HL-60 (cell line): Measurements from ENCODE around the gene FBLN5.

Experiments used
- CTCF ChIP-seq: IDR thresholded peaks from one replicate; pipeline ENCODE4 v1.5.1; 2011; ENCODE audit warnings: low read length, control low read depth, inconsistent platforms; ENCODE audit not compliant: insufficient read depth
- POLR2AphosphoS5 ChIP-seq: IDR thresholded peaks from 2 replicates; pipeline ENCODE4 v1.6.1; 2012; ENCODE audit warnings: low read depth
- SPI1 ChIP-seq: IDR thresholded peaks from 2 replicates; pipeline ENCODE4 v1.6.1; 2012; ENCODE audit warnings: low read depth, mild to moderate bottlenecking, borderline replicate concordance

DNA sequence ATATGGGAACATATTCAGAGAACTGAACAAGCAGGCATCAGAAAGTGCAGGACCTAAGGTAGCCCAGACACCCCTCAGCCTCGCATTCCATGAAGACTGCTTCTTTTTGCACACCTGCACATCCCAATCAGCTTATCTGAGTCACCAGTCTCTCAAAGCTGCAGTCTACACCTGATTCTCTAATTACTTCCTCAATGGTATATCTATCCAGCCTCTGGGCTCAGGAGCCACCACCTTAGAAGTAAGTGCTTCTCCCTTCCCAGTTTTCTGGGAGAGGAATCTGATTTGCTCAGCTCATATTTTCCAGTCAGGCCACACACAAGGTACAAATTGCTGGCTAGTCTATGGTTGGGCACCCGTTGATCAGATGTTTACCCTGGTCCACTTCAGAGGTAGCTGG, 101.8 kb downstream of the FBLN5 start:
- no peak for TF ChIP-seq CTCF
- TF ChIP-seq POLR2AphosphoS5, result no peak
- no peak for TF ChIP-seq SPI1
